Activated gamma-delta T cell treated with anti-CD3 and anti-CD28 coated beads, Interleukin-2, amount 50 U/mL, for 16 hours (primary cell): ENCODE measurements around the gene HSBP1L1.

ENCODE experiments used
- DNase-seq: peaks from one replicate; pipeline ENCODE4 v3.0.0-alpha.2; 2020; ENCODE audit warnings: low read depth

The HSBP1L1 gene

DNA sequence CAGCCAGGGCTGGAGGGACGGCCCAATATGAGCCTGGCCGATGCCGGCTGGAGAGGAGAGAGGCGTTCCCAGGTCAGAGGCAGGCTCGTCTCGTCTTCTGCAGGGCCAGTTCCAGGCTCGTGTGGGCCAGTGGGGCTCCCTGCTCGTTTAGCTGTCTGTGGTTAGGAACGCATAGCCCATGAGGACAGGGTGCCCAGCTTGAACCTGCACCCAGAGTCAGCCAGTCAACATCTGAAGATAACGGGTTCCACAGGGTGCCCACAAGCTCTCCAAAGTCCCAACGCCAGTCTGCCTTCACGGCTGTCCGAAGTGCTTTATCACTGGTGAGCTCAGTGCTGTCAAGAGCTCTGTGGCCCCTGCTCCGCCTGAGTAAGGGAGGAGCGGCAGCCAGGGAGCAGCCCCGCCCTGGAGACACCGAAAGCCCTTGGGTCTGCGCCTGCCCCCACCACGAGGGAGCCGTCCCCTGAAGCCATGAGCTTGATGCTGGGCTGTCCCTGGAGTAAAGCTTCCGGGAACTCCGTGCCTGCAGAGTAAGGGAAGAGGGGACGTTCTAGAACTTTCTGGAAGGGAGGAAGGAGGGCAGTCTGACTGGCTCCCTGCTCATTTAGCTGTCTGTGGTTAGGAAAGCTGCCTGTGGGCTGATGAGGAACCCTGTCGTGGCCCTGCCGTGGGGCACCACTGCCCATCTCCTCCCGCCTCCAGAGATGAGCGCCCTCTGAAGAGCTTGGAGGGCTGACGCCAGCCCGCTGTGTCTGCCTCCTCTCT is 2.7 kb upstream of the HSBP1L1 start:
- no peak for DNase-seq

DNA sequence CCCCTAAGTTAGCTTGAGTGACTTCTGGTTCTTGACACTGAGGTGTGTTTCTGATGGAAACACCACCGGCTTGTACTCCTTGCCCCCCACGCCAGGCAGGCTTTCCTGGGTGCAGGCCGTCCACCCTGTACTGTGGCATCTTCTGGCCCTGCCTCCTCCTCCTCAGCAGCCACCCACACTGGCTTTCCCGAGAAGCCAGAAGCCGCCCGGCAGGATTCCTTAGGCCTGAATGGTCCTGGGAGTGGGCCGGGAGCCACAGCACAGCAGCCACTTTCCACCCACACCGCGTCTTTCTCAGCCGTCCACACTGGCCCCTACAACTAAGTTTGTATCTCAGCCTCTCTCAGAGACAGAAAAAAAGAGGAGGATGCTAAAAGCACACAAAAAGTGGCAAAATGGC is 2.1 kb upstream of the HSBP1L1 start:
- no peak for DNase-seq

DNA sequence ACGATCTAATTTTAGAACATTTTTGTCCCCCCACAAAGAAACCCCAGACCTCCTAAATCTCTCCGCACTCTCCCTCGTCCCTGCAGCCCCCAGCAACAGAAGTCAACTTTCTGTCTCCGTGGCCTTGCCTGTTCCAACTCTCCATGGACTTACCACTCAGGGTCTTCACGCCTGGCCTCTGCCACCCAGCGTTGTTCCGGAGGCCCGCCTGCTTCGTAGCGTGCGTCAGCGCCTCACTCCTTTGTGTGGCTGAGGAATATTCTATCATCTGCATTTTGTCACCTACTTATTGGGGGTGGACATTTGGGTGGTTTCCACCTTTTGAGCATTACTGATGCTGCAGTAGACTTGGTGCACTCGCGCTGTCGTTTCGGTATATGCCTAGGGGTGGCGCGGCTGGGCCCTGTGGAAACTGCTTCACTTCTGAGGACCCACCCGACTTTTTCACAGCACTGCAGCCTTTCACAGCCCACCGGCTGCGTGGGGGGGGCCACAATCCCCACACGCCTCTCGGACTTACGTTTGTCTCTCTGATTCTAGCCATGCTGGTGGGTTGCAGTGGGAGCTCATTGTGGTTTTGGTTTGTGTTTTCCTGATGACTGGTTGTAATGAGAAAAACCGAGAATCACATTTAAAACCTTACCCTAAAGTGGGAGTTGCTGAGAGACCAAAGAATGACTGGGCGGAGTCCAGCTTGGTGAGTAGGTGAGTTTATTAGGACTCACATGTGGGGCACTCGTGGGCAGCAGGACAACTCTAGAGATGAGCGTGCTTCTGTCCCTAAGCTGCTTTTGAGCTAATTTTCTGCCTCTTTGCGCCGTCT is 1.4 kb upstream of the HSBP1L1 start:
- DNase-seq: no peak

DNA sequence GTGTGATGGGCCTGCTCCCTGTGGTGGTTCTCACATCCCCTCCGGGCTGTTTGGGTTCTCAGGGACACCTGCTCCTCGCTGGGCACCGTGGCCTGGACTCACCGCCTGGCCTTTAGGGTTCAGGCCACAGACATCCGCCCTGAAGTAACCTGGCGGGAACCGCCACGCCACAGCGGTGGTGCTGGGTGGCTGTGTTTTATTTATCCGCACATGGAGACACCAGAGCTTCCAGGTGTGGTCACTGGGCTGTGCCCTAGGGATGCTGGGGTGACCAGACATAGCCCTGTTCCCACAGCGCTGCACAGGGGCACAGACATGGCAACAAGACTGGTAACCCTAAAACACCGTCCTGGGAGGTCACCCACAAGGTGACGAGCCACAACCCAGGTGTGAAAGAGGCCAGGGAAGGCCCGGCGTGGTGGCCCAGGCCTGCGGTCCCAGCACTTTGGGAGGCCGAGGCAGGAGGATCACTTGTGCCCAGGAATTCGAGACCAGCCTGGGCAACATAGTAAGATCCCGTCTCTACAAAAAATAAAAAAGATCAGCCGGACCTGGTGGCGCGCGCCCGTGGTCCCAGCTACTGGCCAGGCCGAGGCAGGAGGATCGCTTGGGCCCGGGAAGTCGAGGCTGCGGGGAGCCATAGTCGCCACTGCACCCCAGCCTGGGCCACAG is 649 bp upstream of the HSBP1L1 start:
- no peak for DNase-seq

DNA sequence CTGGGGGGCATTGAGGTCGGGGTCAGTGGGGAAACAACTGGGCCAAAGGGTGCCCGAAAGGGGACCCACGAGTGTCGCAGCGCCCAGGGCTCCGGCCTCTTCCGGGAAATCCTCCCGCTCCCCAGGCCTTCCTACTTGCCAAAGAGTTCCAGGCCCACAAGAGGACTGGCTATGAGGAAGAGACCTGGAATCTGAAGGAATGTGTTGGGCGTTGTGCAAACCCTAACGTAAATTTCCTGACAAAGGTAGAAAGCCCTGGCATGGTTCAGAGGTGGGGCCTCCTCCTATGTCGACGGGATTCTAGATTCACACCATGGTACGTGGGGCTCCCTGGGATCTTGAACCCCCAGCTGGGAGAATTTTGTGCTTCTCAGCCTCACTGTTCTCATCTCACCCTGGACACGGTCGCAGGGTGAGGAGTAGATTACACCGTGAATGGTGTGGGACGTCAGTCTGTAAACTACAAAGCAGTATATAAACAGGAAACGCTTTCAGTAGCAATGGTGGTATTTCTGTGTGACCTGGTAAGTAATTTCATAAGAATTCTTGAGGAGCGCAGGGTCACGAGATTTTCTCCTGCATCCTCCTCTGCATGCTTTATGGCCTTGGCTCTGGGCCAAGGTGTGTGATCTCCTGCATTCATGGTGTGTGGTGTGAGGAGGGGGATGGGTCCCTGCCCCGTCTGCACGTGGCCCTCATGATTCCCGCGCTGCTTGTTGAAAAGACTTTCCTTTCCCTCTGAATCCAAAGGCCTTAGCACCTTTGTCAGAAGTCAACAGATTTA is 868 bp downstream of the HSBP1L1 start:
- no peak for DNase-seq

DNA sequence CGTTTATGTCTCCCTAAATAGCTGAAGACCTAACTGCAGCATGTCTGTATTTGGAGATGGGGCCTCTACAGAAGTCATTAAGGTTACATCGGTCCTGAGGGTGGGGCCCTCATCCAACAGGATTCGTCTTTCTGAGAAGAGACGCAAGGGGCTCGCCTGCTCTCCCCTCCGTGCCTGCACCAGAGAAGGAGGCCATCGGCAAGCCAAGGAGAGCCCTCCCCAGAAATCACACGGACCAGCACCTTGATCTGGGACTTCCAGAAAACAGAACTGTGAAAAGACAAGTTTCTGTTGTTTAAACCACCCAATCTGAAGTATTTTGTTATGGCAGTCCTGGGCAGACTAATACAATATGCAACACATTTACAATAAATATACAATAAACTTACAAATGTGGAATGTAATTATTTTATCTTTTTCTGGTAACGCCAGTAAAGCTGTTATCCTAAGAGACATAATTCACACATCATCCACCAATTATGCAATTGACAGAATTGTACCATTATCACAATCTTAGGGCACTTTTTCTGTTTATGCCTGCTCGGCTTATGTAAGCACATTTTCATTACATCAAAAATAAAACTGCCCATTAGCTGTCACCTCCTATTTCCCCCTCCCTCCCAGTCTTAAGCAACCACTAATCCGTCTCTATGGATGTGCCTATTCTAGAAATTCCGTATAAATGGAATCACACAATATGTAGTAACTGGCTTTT is 6.1 kb downstream of the HSBP1L1 start:
- DNase-seq: no peak

DNA sequence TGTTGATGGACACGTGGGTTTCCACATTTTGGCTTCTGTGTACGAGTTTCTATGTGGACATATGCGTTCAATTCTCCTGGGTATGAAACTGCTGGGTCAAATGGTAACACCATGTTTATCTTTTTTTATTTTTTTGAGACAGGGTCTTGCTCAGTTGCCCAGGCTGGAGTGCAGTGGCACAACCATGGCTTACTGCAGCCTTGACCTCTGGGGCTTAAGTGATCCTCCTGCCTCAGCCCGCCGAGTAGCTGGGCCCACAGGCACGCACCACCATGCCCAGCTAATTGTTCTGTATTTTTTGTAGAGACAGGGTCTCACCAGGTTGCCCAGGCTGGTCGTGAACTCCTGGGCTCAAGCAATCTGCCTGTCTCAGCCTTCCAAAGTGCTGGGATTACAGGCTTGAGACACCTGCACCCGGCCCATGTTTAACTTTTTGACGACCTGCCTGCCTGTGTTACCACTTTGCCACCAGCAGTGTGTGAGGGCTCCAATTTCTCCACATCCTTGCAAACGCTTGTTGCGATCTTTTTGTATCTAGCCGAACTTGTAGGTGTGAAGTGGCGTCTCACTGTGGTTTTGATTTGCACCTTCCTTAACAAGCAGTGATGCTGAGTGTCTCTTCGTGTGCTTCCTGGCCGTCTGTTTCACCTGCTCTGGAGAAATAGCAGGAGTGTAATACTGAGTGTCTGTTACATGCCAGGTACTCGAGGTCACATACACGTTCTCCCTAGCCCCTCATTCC is 6.9 kb downstream of the HSBP1L1 start:
- no peak for DNase-seq

DNA sequence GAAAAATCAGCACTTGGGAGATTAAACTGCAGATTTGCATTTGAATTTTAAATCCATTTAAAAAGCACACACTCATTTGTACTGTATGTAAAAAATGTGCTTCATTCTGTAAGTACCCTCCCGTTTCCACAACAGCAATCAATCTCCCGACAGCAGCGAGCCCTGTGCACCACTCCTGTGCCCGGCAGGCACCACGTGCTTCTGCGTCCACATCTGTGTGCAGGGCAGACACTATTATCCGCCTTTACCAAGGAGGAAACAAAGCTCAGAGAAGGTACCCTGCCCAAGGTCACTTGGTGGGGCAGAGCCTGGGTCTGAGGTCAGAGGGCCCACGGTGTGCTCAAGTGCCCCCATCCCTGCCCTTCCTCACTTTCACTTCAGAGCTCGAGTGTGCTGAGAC is 7.5 kb downstream of the HSBP1L1 start:
- no peak for DNase-seq

DNA sequence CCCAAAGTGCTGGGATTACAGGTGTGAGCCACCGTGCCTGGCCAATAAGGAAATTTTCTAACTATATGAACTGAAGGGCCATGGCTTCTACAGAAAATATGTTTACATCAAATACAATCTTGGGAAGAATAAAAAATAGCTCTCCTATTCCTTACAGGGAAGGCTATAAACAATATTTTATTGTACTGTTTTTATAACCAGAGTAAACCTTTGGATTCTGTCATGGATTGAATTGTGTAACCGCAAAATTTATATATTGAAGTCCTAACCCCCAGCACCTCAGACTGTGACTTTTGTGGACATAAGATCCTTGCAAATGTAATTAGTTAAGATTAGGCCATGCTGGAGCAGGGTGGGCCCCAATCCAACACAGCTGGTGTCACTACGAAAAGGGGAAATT is 8.3 kb downstream of the HSBP1L1 start:
- DNase-seq: no peak

DNA sequence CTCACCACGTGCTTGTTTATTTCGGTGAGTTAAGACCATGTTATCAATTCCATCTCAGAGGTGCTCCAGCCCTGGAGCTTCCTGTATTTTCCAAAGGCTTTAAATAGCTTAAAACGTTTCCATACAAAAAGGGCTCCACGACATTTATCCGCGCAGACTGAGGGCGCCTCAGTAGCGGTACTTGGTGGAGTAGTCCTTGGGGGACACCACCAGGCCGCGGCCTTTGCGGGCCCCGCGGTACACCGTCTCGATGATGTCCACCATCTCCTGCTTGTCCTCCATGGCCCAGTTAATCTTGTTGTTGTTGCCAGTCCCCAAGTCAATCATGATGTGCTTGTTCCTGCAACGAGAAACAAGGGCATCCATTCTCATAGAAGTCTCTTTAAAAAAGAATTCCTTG is 9.1 kb downstream of the HSBP1L1 start:
- no peak for DNase-seq

DNA sequence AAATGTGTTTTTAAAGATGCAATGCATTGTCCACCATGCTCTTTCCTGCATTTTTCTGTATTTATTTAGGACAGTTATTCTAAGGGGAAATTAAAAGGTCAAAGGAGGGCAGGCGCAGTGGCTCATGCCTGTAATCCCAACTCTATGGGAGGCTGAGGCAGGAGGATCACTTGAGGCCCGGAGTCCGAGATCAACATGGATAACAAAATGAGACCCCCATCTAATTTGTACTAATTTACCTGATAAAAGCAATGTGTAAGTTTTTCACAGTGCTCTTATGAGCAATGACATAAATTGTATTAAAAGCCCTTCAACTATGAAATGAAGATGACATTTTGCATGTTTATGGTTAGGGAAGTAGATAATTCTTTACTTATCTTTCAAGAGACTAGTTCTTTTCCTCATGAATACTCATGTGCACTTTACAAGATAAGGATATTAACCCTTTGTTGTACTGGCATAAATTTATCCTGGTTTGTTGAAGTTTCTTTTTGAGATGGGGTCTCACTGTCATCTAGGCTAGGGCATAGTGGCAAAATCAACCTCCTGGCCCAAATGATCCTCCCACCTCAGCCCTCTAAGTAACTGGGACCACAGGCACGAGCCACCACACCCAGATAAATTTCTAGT is 9.7 kb downstream of the HSBP1L1 start:
- no peak for DNase-seq

DNA sequence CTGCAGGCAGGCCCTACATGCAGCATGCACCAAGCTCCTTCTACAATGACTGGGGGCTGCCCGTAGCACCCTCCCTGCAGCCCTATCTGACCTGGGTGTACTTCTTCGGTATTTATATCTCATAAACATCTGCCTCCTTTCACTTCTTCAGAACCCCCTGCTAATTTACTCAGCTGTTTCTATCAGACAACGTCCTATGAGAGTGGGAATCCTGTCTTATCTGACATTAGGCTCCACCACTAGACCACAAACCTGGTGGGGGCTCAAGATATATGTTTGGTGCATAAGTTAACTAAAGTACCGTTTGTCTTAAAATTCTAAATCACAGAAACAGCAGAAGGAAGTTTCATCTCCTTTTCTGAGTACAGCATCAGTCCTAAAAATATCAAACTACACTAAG is 10.6 kb downstream of the HSBP1L1 start:
- DNase-seq: no peak

DNA sequence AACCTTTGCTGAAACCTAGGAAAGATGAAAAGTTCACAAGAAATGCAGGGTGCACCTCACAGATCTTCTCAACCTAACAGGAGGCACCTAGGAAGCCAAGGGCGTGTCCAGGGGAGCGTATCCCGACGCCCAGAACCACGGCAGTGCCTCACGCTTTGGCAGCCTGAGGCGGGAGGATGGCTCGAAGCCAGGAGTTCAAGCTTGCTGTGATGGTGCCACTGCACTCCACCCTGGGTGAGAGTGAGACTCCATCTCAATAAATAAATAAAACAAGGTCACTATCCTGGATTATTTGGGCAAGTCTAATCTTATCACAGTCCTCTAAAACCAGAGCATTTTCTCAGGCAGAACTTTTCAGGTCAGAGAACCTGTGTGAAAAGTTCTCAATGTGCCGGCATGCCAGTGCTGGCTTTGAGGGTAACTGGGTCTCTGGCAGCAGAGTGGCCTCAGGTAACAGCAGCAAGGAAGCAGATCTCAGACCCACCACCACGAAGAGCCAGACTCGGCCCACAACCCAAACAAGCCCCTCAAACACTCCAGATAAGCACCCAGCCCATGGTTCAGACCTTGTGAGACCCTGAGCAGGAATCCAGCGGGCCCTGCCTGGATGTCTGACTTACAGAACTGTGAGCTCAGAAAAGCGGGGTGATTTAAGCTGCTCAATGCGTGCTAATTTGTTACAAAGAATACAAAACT is 11.7 kb downstream of the HSBP1L1 start:
- no peak for DNase-seq

DNA sequence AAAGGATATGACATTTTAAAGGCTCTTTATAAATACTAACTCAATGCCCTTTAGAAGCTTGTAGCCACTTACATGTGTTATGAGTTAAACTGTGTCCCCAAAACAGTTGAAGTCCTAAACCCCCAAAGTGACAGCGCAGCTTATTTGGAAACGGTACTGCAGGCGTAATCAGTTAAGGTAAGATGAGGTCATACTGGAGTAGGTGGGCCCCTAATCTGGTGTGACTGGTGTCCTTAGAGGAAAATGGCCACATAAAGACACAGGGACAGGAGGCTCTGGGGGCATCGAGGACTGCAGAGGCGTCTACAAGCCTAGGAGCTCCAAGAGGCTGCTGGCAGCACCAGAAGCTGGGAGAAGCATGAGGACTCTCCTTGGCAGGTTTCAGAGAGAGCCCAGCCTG is 15.4 kb downstream of the HSBP1L1 start:
- no peak for DNase-seq

DNA sequence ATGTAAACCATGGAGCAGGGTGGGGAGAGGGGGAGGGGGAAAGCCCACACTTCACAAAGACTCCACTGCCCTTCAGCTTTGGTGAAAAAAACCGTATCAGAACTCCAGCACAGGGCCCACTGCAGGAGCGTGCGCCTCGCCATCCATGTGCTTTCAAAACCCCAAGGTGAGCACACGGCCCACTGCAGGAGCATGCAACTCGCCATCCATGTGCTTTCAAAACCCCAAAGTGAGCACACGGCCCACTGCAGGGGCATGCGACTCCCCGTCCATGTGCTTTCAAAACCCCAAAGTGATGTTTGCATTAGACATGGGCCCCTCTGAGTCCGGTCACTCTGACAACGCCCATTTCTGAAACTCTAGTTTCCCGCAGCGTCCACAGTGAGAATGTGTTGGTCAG is 16.1 kb downstream of the HSBP1L1 start:
- DNase-seq: no peak

DNA sequence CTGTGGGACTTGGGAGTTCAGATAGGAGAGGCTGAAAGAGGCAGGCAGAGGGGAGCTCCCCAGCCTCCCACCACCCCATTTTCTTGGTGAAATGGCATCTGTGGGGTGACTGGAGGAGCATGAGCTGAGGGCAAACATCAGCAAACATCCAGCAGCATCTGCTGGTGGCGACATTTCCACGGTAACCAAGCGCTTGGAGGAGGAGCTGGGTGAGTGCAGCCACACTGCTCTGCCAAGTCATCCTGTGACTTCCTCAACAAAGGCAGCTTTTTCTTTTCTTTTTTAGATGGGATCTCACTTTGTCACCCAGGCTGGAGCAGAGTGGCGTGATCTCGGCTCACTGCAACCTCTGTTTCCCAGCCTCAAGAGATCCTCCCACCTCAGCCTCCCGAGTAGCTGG is 18.3 kb downstream of the HSBP1L1 start:
- no peak for DNase-seq

DNA sequence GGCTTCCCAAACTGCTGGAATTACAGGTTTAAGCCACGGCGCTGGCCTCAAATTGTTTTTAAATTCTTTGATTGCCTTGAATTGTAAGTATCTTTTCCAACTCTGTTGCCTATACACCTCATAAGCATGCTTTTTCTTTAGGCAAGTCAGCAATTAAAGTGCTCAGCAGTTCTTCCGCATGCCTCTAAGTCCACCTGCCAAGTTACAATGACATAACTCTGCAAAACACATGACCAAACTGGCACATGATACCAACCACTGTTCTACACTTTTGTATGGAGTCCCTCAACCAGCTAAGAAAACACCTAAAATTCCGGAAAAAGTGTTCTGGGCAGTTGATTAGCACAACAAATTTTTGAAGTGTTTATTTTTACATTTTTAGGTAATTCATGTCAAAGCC is 18.8 kb downstream of the HSBP1L1 start:
- DNase-seq: no peak

DNA sequence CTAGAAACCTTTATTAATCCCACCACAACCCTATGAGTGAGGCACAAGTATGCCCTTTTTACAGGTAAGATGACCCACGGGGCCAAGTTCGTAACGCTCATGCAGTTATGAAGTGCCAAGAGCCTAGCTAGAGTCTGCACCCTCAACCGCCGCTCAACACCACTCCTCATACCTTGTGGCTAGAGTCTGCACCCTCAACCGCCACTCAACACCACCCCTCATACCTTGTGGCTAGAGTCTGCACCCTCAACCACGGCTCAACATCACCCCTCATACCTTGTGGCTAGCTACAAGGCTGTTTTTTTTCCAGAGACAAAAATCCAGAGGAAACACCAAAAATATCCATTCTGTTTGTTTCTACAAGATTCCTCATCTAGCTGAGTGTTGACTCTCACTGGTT is 19.4 kb downstream of the HSBP1L1 start:
- DNase-seq: no peak

DNA sequence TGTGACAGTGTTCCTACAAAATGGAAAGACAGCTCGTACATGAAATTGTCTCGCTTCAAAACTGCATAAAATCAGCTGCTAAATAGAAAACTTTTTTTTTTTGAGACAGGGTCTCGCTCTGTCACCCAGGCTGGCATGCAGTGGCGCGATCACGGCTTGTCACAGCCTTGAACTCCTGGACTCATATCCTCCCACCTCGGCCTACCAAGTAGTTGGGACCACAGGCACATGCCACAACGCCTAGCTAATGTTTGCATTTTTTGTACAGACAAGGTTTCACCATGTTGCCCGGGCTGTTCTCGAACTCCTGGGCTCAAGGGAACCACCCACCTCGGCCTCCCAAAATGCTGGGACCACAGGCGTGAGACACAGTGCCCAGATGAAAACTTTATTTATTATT is 20.7 kb downstream of the HSBP1L1 start:
- DNase-seq: no peak

DNA sequence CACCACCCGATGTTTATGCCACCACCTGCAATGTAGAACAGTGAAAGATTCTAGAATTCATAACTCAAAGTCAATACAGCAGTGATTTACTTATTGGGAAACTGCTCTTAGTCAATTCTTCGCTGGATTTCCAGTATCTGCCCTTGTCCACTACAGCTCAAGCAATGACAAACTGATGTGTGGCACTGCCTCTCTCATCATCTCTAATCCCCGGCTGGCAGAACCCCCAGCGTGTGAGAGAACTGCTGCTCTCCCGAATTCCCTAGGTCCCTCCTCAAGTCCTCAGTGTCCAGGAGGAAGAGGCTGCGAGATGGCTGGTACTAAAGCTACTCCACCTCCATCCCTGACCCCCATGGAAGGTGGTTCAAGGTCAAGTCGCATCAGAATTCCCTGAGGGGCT is 22.3 kb downstream of the HSBP1L1 start:
- no peak for DNase-seq
